PC-3 (cell line): ENCODE measurements around the gene PRKCE.

Experiments used
- EZH2 ChIP-seq: fragments of 300-600 bp; sonication (generic); IDR thresholded peaks from one replicate; pipeline ENCODE4 v1.6.1; 2017; ENCODE audit warnings: antibody characterized with exemption, mild to moderate bottlenecking, low read length; ENCODE audit not compliant: unreplicated experiment
- TF ChIP-seq, protein P1 (sequence below): fragments of 300-600 bp; sonication (generic); conservative IDR thresholded peaks from 2 replicates; pipeline ENCODE4 v1.5.1; 2017; ENCODE audit warnings: antibody characterized with exemption, low read depth, mild to moderate bottlenecking, low read length

- TF ChIP-seq EZH2, result no peak
- TF ChIP-seq, protein P1, sequence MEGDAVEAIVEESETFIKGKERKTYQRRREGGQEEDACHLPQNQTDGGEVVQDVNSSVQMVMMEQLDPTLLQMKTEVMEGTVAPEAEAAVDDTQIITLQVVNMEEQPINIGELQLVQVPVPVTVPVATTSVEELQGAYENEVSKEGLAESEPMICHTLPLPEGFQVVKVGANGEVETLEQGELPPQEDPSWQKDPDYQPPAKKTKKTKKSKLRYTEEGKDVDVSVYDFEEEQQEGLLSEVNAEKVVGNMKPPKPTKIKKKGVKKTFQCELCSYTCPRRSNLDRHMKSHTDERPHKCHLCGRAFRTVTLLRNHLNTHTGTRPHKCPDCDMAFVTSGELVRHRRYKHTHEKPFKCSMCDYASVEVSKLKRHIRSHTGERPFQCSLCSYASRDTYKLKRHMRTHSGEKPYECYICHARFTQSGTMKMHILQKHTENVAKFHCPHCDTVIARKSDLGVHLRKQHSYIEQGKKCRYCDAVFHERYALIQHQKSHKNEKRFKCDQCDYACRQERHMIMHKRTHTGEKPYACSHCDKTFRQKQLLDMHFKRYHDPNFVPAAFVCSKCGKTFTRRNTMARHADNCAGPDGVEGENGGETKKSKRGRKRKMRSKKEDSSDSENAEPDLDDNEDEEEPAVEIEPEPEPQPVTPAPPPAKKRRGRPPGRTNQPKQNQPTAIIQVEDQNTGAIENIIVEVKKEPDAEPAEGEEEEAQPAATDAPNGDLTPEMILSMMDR, result no peak
Measured at GRCh38 chr2:46157966-46158310, 506.5 kb downstream of the PRKCE start.
